HepG2 (cell line): ENCODE measurements around the gene HNRNPF. TPM values are rescaled to one million over a fixed set of nuclear protein-coding genes. Genes with fewer than 3 reads are reported as not detected.
A peak's percentile ranks its signal among the peaks of the same experiment; 100 is the strongest.

Source experiments
- CENPBD1 ChIP-seq: sonication (generic); formaldehyde crosslinking; IDR thresholded peaks from 2 replicates; pipeline ENCODE4 v1.8.0; 2022; ENCODE audit warnings: missing genetic modification reagents, low read depth, mild to moderate bottlenecking, borderline replicate concordance
- ELF4 ChIP-seq: sonication (generic); formaldehyde crosslinking; IDR thresholded peaks from 2 replicates; pipeline ENCODE4 v1.5.0; 2020; ENCODE audit warnings: missing genetic modification reagents, mild to moderate bottlenecking, moderate library complexity, borderline replicate concordance
- ETS1 ChIP-seq: sonication (generic); formaldehyde crosslinking; IDR thresholded peaks from 2 replicates; pipeline ENCODE4 v1.4.0; 2020; ENCODE audit warnings: missing genetic modification reagents
- HOXD1 ChIP-seq: sonication (generic); formaldehyde crosslinking; IDR thresholded peaks from 2 replicates; pipeline ENCODE4 v1.5.0; 2020; ENCODE audit warnings: missing genetic modification reagents
- MNT ChIP-seq: fragments of 450-650 bp; IDR thresholded peaks from 2 replicates; pipeline ENCODE4 v1.6.1; 2016
- NR2F1 ChIP-seq, 2 experiments: fragments of 450-650 bp in 1 of 2; formaldehyde crosslinking in 1 of 2; IDR thresholded peaks; 2 replicates each; pipeline versions ENCODE4 v1.5.0 to v1.6.1; 2016 to 2020; ENCODE audit warnings: mild to moderate bottlenecking in 1 of 2, missing compliant biosample characterization in 1 of 2, missing genetic modification reagents in 1 of 2, moderate library complexity in 1 of 2
- PHB2 ChIP-seq: fragments of 450-650 bp; IDR thresholded peaks from 2 replicates; pipeline ENCODE4 v1.6.1; 2018; ENCODE audit not compliant: partially characterized antibody
- PPARG ChIP-seq: conservative IDR thresholded peaks from 2 replicates; pipeline ENCODE4 v1.6.1; 2016; ENCODE audit warnings: missing biosample characterization, missing genetic modification reagents
- ZHX2 ChIP-seq, 2 experiments: sonication (generic) in 1 of 2; formaldehyde crosslinking in 1 of 2; IDR thresholded peaks; 2 replicates each; pipeline versions ENCODE4 v1.6.1 to v1.9.0; 2014 to 2022; ENCODE audit warnings: antibody characterized with exemption in 1 of 2, borderline replicate concordance in 1 of 2, inconsistent platforms in 1 of 2, low read depth in 1 of 2, missing genetic modification reagents in 1 of 2
- ZKSCAN1 ChIP-seq: fragments of 150-350 bp; IDR thresholded peaks from 2 replicates; pipeline ENCODE4 v1.6.1; 2014; ENCODE audit warnings: low read length
- ZNF235 ChIP-seq: sonication (generic); formaldehyde crosslinking; IDR thresholded peaks from 2 replicates; pipeline ENCODE4 v1.8.1; 2023; ENCODE audit warnings: mild to moderate bottlenecking, missing genetic modification reagents, borderline replicate concordance
- ZNF337 ChIP-seq: sonication (generic); formaldehyde crosslinking; IDR thresholded peaks from 2 replicates; pipeline ENCODE4 v1.5.1; 2020; ENCODE audit warnings: missing genetic modification reagents, low read depth, mild to moderate bottlenecking, borderline replicate concordance
- ZNF629 ChIP-seq: sonication (generic); formaldehyde crosslinking; conservative IDR thresholded peaks from 2 replicates; pipeline ENCODE4 v1.5.0; 2020; ENCODE audit warnings: missing genetic modification reagents
- ZNF687 ChIP-seq: sonication (generic); formaldehyde crosslinking; IDR thresholded peaks from 2 replicates; pipeline ENCODE4 v1.5.1; 2020; ENCODE audit warnings: mild to moderate bottlenecking, missing genetic modification reagents, moderate library complexity
- polyA plus RNA-seq, 8 experiments: library from polyadenylated mRNA; depleted of rRNA in 3 of 8; stranded (reverse) in 7 of 8; unstranded in 1 of 8; fragments of >200 nt; fragmentation: Illumina TruSeq in 4 of 8; extraction: Trizol in 4 of 8; gene quantifications; 2 replicates each; pipeline versions ENCODE4 v1.2.1 to v1.2.3, GENCODE V29; 2011 to 2016; ENCODE audit warnings: low read depth in 4 of 8, missing spikeins in 1 of 8, mixed read lengths in 1 of 8; ENCODE audit not compliant: insufficient read depth in 1 of 8
- total RNA-seq, 5 experiments: library from RNA; depleted of rRNA; stranded (reverse); fragments of >200 nt; fragmentation: Illumina TruSeq; extraction: Trizol; gene quantifications; 2 replicates each; pipeline ENCODE4 v1.2.3, GENCODE V29; 2016; ENCODE audit warnings: low read depth in 1 of 5

HNRNPF gene
- total and polyA plus RNA-seq, 2 of the 13 experiments (the other 11 are each of a cell fraction or from before 2014, with no cell fraction given) = 166 to 308 TPM

- TF ChIP-seq ZHX2 (IDR thresholded peaks at IDR 0.05; ENCODE audit: low read depth) (peak; percentile 72; the same call in 1 of the 2 replicates), ZHX2 (CRISPR knock-in tag; IDR thresholded peaks at IDR 0.05; ENCODE audit: borderline replicate concordance) (peak; percentile 95; the same call in 1 of the 2 replicates), PPARG (CRISPR knock-in tag) (no peak), NR2F1 (CRISPR knock-in tag; IDR thresholded peaks at IDR 0.05) (no peak), ZNF687 (peak; percentile 96), ZKSCAN1 (no peak), ZNF235 (no peak; the same call in 1 of the 2 replicates), MNT (peak; percentile 63), PHB2 (no peak), ETS1 (CRISPR knock-in tag) (peak; percentile 64; the same call in 1 of the 2 replicates), ZNF337 (no peak), CENPBD1 (CRISPR knock-in tag) (no peak), ELF4 (CRISPR knock-in tag) (peak; percentile 72; the same call in 1 of the 2 replicates), ZNF629 (CRISPR knock-in tag) (0 out of 2 replicates have a peak, but pooled peaks have one; percentile 25), HOXD1 (CRISPR knock-in tag) (peak; percentile 81; the same call in 1 of the 2 replicates)
Measured at GRCh38 chr10:43408710-43409384, at the start of gene HNRNPF (continued).
